ENCODE data around the gene DPP6. TPM values are rescaled to one million over a fixed set of nuclear protein-coding genes. Genes with fewer than 3 reads are reported as not detected.
A peak's percentile ranks its signal among the peaks of the same experiment; 100 is the strongest.

The DPP6 gene
- total and polyA plus RNA-seq, 9 of the 15 experiments (the other 6 are each of a cell fraction or from before 2014, with no cell fraction given) = not detected

- TF ChIP-seq E2F6 (IDR thresholded peaks at IDR 0.05; ENCODE audit: borderline replicate concordance in 1 of 2, extremely low read depth in 1 of 2, insufficient read depth in 1 of 2, insufficient read length in 1 of 2, low read depth in 1 of 2, low read length in 1 of 2, poor library complexity in 1 of 2, severe bottlenecking in 1 of 2) (peak; percentile 21 to 75), FUS (optimal IDR thresholded peaks at IDR 0.05; ENCODE audit: low read depth, low read length) (no peak), IRF1 (CRISPR knock-in tag; IDR thresholded peaks at IDR 0.05; ENCODE audit: borderline replicate concordance) (no peak), BMI1 (IDR thresholded peaks at IDR 0.05; ENCODE audit: low read length) (no peak), PHB (CRISPR knock-in tag; IDR thresholded peaks at IDR 0.05) (no peak), SNRNP70 (optimal IDR thresholded peaks at IDR 0.05; ENCODE audit: low read depth, low read length) (no peak), ZNF3 (CRISPR knock-in tag; IDR thresholded peaks at IDR 0.05) (no peak), HDAC6 (IDR thresholded peaks at IDR 0.05; ENCODE audit: low read depth, low read length) (no peak), LCOR (CRISPR knock-in tag; IDR thresholded peaks at IDR 0.05) (peak; percentile 79), GABPA (tag; conservative IDR thresholded peaks at IDR 0.05; ENCODE audit: low read depth) (peak; percentile 82), XRCC4 (IDR thresholded peaks at IDR 0.05; ENCODE audit: extremely low read depth, insufficient read depth, insufficient read length) (no peak), ZNF449 (CRISPR knock-in tag; IDR thresholded peaks at IDR 0.05) (0 out of 2 replicates have a peak, but pooled peaks have one; percentile 43), ZNF165 (CRISPR knock-in tag; IDR thresholded peaks at IDR 0.05; ENCODE audit: borderline replicate concordance) (peak; percentile 84; the same call in 1 of the 2 replicates), PYGO2 (tag; IDR thresholded peaks at IDR 0.05) (no peak), ZBTB34 (CRISPR knock-in tag; IDR thresholded peaks at IDR 0.05) (no peak), IRF2 (CRISPR knock-in tag; IDR thresholded peaks at IDR 0.05) (no peak), FOS (IDR thresholded peaks at IDR 0.05; ENCODE audit: extremely low read depth, insufficient read length) (no peak), ZNF586 (CRISPR knock-in tag; conservative IDR thresholded peaks at IDR 0.05) (no peak), ZNF232 (CRISPR knock-in tag; IDR thresholded peaks at IDR 0.05) (no peak), RBM15 (IDR thresholded peaks at IDR 0.05; ENCODE audit: insufficient read depth, low read length) (no peak), BCL6 (CRISPR knock-in tag; IDR thresholded peaks at IDR 0.05) (no peak), ZNF583 (CRISPR knock-in tag; IDR thresholded peaks at IDR 0.05) (peak; percentile 82), CBX1 (IDR thresholded peaks at IDR 0.05; ENCODE audit: low read depth) (peak; percentile 79; the same call in 1 of the 2 replicates), CBFA2T2 (conservative IDR thresholded peaks at IDR 0.05) (peak; percentile 89), CGGBP1 (CRISPR knock-in tag; IDR thresholded peaks at IDR 0.05) (no peak)
Observed at GRCh38 chr7:154676422-154677073, 624.4 kb downstream of the DPP6 start (continued).
